SK-N-MC (cell line): ENCODE data around the gene HOXB13.
A peak's percentile ranks its signal among the peaks of the same experiment; 100 is the strongest.

Experiments
- DNase-seq: peaks from one replicate; pipeline ENCODE4 v3.0.0-alpha.2; 2011; ENCODE audit warnings: low read depth, low spot score
- H3K27ac ChIP-seq: fragments of 200-600 bp; sonication (generic); 2 replicates; pipeline ENCODE4 v1.5.1; 2016; ENCODE audit warnings: mixed run types
- H3K36me3 ChIP-seq: fragments of 200-600 bp; sonication (generic); 2 replicates; pipeline ENCODE4 v1.6.1; 2017; ENCODE audit warnings: antibody characterized with exemption, low read length, mixed read lengths; ENCODE audit not compliant: insufficient read depth
- H3K4me3 ChIP-seq: fragments of 200-600 bp; sonication (generic); 2 replicates; pipeline ENCODE4 v1.5.1; 2016
- H3K9ac ChIP-seq: fragments of 200-600 bp; sonication (generic); 2 replicates; pipeline ENCODE4 v1.8.0; 2017; ENCODE audit warnings: mixed run types, mixed read lengths; ENCODE audit not compliant: insufficient read length
- H3K9me3 ChIP-seq: fragments of 200-600 bp; sonication (generic); 2 replicates; pipeline ENCODE4 v1.6.1; 2017; ENCODE audit warnings: low read depth, mild to moderate bottlenecking, antibody characterized with exemption, low read length, moderate library complexity, mixed read lengths
- EZH2 ChIP-seq: fragments of 200-600 bp; sonication (generic); IDR thresholded peaks from one replicate; pipeline ENCODE4 v1.6.1; 2017; ENCODE audit warnings: antibody characterized with exemption
- FOXP2 ChIP-seq: optimal IDR thresholded peaks from 2 replicates; pipeline ENCODE3; 2011; ENCODE audit warnings: mild to moderate bottlenecking, moderate library complexity; ENCODE audit not compliant: insufficient read depth; ENCODE audit errors: extremely low read length, control extremely low read depth
- POLR2AphosphoS5 ChIP-seq: IDR thresholded peaks from 2 replicates; pipeline ENCODE4 v1.6.1; 2012; ENCODE audit warnings: mild to moderate bottlenecking, low read depth, low read length, borderline replicate concordance

The HOXB13 gene

GRCh38 chr17:48728232-48729231 is at the start of gene HOXB13:
TSS of gene HOXB13 (minus strand) at chr17:48728750. CDS start at chr17:48728593, 157 bp downstream.
- peak within 1 kb of the TSS; percentile 99 for H3K27ac ChIP-seq
- TF ChIP-seq EZH2 = no peak
- TF ChIP-seq FOXP2 = no peak
- TF ChIP-seq POLR2AphosphoS5 = peak; percentile 82
- H3K36me3 ChIP-seq = peaks cover 7% of the 10 kb centered on the region; the same call in 1 of the 2 replicates
- H3K9me3 ChIP-seq = no peaks in the 10 kb centered on the region
- peak; percentile 85 for DNase-seq
- peak within 1 kb of the TSS; percentile 87 for H3K4me3 ChIP-seq
- peak within 1 kb of the TSS; percentile 85 for H3K9ac ChIP-seq

DNA sequence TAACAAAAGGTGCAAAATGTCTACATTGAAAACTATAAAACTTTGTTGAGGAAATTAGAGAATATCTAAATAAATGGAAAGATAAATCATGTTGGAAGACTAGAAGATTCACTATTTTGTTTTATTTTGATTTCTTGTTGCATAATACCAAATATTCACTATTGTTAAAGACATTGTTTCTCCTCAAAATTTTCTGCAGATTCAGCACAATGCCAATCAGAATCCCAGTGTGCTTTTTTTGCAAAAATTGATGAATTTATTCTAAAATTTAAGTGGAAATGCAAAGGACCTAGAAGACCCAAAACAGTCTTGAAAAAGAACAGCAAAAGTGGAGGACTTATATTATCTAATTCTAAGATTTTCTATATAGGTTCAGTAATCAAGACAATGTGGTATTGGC is 48.1 kb upstream of the HOXB13 start:
- peaks cover 17% of the 10 kb centered on the region for H3K36me3 ChIP-seq
- H3K9me3 ChIP-seq = peaks cover 3% of the 10 kb centered on the region; the same call in 1 of the 2 replicates
- TF ChIP-seq EZH2 = no peak
- TF ChIP-seq POLR2AphosphoS5 = no peak
- no peak for TF ChIP-seq FOXP2
- H3K4me3 ChIP-seq = no peak overlapping the region
- no peak for DNase-seq
- H3K27ac ChIP-seq = no peak overlapping the region
- no peak overlapping the region for H3K9ac ChIP-seq

- no peak overlapping the region for H3K9ac ChIP-seq
Measured at GRCh38 chr17:48773245-48773644, 44.7 kb upstream of the HOXB13 start.

DNA sequence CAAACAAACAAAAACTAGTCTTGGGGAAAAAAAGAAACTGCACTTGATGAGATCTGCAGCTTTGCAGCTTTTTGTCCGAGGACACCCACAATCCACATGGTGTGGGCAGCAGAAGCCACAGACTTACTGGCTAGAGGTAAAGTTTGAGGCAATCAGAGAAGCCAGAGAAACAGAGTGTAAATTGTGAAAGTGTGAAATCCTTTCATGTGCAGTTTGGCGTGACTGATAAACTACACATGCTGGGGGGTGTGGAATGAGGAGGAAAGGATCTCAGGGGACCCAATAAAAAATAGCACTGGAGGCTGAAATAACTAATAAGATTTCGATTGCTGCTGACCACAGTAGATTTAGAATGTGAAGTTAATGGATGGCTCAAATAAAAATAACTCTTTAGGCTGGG is 42.4 kb upstream of the HOXB13 start:
- peaks cover 3% of the 10 kb centered on the region; the same call in 1 of the 2 replicates for H3K9me3 ChIP-seq
- peak; percentile 64 for DNase-seq
- H3K36me3 ChIP-seq = peaks cover 23% of the 10 kb centered on the region
- TF ChIP-seq EZH2 = no peak
- TF ChIP-seq POLR2AphosphoS5 = peak; percentile 38; the same call in 1 of the 2 replicates
- H3K4me3 ChIP-seq = peak overlapping the region; percentile 19
- peak overlapping the region; percentile 78 for H3K27ac ChIP-seq
- H3K9ac ChIP-seq = no peak overlapping the region

More at GRCh38 chr17:48773245-48773644, 44.7 kb upstream of the HOXB13 start:
- Histone ChIP-seq H3K4me3 (no peak overlapping the region), H3K36me3 (peaks cover 21% of the 10 kb centered on the region), H3K27ac (no peak overlapping the region), H3K9me3 (peaks cover 3% of the 10 kb centered on the region; the same call in 1 of the 2 replicates)
- TF ChIP-seq FOXP2 (no peak), EZH2 (no peak), POLR2AphosphoS5 (no peak)
- no peak for DNase-seq

DNA sequence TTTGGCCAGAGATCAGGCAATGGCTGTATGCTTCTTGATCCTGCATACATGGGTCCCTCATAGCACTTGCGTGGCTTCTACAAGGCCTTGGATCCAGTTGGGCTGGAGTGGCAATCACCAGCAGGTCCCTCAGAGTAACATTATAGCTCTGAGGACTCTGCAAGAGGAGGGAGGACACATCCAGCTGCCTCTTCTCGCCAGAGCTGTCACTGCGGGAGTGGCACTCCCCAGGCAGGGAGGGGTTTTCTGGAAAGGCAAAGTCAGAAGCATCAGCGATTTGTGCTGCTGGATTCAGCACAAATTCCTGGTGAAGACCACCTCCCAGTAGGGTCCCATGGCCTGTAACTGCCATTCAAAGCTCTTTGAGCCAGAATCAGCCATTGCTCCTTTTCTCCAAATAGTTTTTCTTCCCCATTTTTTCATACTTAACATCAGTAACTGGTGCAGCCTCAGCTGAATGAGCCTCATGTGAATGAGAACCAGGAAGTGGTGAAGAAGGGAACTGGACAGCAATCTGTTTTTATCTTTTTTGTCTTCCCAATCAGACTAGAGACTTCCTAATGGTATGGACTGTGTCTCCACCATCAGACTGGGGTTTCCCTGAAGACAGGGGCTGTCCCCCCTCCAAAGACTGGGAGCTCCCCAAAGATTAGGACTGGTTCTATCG is 40.6 kb upstream of the HOXB13 start:
- no peak overlapping the region for H3K4me3 ChIP-seq
- TF ChIP-seq FOXP2 (no peak), POLR2AphosphoS5 (no peak)
- H3K9me3 ChIP-seq = no peaks in the 10 kb centered on the region
- H3K9ac ChIP-seq = no peak overlapping the region
- DNase-seq = no peak
- peaks cover 28% of the 10 kb centered on the region for H3K36me3 ChIP-seq
- H3K27ac ChIP-seq = peak overlapping the region; percentile 68; the same call in 1 of the 2 replicates

DNA sequence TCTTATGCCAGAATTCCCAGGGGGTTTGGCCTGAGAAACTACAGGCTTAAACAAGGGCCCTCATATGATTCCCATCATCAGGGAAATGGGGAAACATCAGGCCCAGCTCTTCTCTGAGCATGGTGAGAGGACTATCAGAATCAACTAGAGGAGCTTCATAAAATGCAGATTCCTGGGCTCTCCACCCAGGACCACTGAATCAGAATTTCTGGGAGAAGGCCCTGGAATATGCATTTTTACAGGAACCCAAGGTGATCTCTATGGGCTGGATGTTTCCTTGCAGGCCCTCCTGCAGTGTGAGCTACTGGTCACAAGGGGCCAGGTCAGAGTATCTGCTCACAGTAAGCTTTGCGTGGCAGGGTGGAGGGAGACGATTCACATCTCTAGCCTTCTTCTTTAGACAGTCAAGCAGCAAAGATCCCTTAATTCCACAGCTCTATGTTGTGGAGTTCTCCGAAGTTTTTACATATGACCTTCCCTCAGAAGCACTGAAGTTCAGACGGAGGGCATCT is 38.8 kb upstream of the HOXB13 start:
- peaks cover 37% of the 10 kb centered on the region for H3K36me3 ChIP-seq
- no peak overlapping the region for H3K9ac ChIP-seq
- no peak overlapping the region for H3K27ac ChIP-seq
- no peak for DNase-seq
- H3K9me3 ChIP-seq = no peaks in the 10 kb centered on the region
- no peak overlapping the region for H3K4me3 ChIP-seq
- TF ChIP-seq POLR2AphosphoS5 = no peak
- TF ChIP-seq EZH2 = no peak
- no peak for TF ChIP-seq FOXP2

- no peak overlapping the region for H3K4me3 ChIP-seq
- H3K27ac ChIP-seq = no peak overlapping the region
- no peak for DNase-seq
- no peak overlapping the region for H3K9ac ChIP-seq
- TF ChIP-seq EZH2 = no peak
- TF ChIP-seq FOXP2 = no peak
- TF ChIP-seq POLR2AphosphoS5 = no peak
- peaks cover 17% of the 10 kb centered on the region; the same call in 1 of the 2 replicates for H3K36me3 ChIP-seq
- no peaks in the 10 kb centered on the region for H3K9me3 ChIP-seq
Measured at GRCh38 chr17:48761114-48761513, 32.6 kb upstream of the HOXB13 start.

- Histone ChIP-seq H3K4me3 (no peak overlapping the region), H3K9ac (no peak overlapping the region), H3K36me3 (peaks cover 17% of the 10 kb centered on the region; the same call in 1 of the 2 replicates), H3K9me3 (no peaks in the 10 kb centered on the region), H3K27ac (no peak overlapping the region)
- TF ChIP-seq EZH2 (no peak), POLR2AphosphoS5 (no peak), FOXP2 (no peak)
- DNase-seq = no peak
Measured at GRCh38 chr17:48760411-48760810, 31.9 kb upstream of the HOXB13 start.
